CD4-positive, alpha-beta T cell treated with Interleukin-4 for 4 hours (primary cell): Measurements from ENCODE around the gene SUSD2.
"Not testable (repeated sequence)": the region's sequence is repeated elsewhere in the genome, so short reads cannot be mapped to it uniquely, and the experiment has no call there.

Experiments used
- DNase-seq: peaks from one replicate; pipeline ENCODE4 v3.0.0-alpha.2; 2020

Gene SUSD2

DNA sequence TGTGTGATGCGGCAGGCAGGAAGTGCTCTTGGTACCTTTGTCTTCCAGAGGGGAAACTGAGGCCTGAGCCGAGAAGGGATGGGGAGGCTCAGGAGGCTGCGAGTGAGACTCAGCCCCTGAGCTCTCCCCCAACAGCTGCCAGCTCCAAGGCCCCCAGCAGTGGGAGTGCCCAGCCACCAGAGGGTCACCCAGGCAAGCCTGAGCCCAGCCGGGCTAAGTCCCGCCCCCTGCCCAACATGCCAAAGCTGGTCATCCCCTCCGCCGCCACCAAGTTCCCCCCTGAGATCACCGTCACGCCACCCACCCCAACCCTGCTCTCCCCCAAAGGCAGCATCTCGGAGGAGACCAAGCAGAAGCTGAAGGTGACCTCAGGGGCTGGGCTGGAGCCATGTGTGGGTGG lies 3.8 kb upstream of the SUSD2 start:
- DNase-seq = no peak

DNA sequence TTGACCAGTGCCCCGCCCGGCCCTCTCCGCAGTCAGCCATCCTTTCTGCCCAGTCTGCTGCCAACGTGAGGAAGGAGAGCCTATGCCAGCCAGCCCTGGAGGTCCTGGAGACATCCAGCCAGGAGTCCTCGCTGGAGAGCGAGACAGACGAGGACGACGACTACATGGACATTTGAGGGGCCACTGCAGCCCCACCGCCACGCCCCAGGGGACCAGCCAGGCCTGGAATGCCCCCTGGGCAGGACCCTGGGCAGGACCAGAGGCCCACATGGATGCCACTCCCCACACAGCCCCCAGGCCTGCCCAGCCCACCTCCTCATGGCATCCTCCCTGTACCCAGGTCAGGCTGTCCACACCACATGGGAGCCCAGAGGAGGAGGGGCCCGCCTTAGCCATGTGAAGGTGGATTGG lies 3.3 kb upstream of the SUSD2 start:
- no peak for DNase-seq

- no peak for DNase-seq
These were observed 2.5 kb upstream of the SUSD2 start for GRCh38 chr22:24178502-24179440.

DNA sequence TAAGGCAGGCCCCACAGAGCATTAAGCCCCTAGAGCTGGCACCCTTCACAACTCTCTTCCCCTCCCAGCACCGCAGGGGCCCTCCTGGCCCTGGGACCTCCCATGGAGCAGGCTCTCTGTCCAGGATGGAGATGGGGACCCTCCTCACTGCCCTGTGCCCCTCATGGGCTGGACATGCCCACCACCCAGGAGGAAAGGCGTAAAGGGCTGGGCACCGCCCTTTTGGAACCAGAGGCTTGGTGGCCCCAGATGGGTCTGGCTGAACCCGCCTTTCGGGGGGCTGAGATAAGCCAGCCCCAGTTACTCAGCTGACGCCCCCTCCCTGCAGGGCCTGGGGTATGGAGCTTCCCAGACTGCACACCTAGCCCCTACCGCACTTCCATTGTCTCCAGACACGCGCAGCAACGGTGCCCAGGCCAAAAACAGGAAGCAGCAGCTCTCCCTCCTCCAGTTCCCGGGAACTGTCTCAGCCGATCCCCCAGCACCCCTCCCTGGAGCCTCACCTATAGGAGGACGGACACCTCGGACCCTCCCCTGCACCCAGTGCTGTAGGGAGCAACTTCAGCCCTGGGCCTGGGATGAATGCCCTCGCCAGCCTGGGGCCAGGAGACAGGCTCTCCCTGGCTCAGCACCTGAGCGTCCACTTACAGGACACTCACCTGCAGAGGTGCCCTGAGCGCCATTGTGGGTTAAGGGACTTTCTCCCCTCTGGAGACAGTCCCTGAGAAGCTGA lies 1.6 kb upstream of the SUSD2 start:
- DNase-seq = no peak

DNA sequence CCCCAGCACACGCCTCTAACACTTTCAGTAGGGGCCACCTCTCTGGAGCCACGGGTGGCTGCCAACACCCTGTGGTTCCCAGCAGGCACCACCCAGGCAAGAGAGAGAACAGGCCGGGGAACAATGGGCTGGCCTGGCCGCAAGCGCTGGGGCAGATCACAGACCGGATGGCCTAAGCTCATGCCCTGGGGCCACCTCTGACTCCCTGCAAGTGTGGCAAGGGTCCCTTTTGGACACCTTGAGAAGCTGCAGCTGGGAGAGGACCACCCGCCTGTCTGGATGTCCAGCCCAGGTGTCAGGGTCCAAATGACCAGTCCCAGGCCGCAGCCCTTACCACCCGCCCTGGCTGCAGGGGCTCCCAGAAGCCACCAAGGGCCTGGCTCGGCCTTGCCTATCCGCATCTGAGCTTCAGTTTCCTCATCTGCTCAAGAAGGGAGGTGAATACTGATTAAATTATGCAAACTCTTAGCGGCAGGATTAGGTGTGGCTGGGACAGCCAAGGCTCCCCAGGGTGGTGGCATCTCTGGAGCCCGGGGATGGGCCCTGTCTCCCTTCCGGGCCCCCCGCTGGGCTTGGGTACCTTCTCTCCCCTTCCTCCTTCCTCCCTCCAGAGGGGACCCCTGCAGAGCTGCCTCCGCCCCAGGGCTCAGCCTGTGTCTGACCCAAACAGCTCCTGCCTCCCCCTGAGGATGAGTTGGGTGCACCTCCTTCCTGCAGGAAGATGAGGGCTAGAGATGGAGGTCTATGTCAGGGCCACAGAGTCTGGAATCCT lies 785 bp upstream of the SUSD2 start:
- DNase-seq = no peak

- no peak for DNase-seq
These were observed 961 bp downstream of the SUSD2 start for GRCh38 chr22:24181996-24182899.

- not testable (repeated sequence) for DNase-seq
These were observed 1.6 kb downstream of the SUSD2 start for GRCh38 chr22:24182900-24183246.

- no peak for DNase-seq
These were observed 2.2 kb downstream of the SUSD2 start for GRCh38 chr22:24183321-24184031.

- no peak for DNase-seq
These were observed 2.9 kb downstream of the SUSD2 start for GRCh38 chr22:24184057-24184798.

DNA sequence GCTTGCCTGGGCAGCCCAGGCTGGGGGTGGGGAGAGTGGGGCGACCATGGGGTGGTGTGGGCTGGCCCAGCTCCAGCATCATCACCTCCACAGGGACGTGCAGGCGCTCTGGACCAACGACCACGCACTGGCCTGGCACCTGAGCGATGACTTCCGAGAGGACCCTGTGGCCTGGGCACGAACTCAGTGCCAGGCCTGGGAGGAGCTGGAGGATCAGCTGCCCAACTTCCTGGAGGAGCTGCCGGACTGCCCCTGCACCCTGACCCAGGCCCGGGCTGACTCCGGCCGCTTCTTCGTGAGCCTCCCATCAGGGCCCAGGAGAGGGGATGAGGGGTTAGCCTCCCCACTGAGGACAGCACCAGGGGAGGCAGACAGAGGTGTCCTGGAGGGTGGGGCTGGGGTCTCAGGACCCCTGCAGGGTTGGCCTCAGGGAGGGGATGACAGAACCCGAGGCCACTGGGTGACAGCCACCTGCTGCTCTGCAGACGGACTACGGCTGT lies 3.8 kb downstream of the SUSD2 start:
- no peak for DNase-seq

- DNase-seq = no peak
These were observed 4.4 kb downstream of the SUSD2 start for GRCh38 chr22:24185501-24186351.

DNA sequence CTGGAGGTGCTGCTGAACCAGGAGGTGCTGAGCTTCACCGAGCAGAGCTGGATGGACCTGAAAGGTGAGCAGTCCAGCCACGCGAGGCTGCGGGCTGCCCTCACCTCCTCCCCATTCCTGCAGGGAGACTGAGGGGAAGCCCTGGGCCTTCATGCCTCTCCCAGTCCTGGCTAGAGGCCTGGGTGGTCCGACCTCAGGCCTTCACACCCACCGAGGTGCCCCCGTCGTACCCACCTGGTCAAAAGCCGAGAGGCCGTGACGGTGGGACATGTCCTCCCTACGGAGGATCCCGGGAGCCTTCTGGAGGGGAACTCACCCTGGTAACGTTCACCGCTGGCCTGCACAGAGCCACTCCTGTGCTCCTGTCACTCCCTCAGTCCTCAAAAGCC lies 5.1 kb downstream of the SUSD2 start:
- DNase-seq = no peak

DNA sequence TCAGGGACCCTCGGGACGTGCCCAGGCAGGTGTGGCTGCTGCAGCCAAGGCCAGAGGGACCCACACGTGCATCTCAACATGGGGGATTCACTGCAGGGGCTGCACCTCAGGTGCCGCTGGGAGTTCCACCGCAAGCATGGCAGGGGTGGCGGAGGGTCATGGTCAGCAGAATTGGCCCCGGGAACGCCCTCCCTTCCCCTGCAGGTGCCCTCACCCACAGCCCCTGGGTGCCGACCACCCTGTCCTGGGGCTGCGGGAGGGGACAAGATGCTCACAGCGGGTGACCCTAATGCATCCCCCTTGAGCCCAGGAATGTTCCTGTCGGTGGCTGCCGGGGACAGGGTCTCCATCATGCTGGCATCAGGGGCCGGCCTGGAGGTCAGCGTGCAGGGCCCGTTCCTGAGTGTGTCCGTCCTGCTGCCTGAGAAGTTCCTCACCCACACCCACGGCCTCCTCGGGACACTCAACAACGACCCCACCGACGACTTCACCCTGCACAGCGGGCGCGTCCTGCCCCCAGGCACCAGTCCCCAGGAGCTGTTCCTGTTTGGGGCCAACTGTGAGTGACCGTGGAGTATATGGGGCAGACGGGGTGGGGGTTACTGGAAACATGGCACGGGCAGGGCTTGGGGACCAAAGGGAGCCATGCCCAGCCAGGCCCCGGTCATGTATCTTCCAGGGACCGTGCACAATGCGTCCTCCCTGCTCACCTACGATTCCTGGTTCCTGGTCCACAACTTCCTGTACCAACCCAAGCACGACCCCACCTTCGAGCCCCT lies 5.8 kb downstream of the SUSD2 start:
- DNase-seq = no peak

- DNase-seq = no peak
These were observed 6.7 kb downstream of the SUSD2 start for GRCh38 chr22:24187731-24188644.

DNA sequence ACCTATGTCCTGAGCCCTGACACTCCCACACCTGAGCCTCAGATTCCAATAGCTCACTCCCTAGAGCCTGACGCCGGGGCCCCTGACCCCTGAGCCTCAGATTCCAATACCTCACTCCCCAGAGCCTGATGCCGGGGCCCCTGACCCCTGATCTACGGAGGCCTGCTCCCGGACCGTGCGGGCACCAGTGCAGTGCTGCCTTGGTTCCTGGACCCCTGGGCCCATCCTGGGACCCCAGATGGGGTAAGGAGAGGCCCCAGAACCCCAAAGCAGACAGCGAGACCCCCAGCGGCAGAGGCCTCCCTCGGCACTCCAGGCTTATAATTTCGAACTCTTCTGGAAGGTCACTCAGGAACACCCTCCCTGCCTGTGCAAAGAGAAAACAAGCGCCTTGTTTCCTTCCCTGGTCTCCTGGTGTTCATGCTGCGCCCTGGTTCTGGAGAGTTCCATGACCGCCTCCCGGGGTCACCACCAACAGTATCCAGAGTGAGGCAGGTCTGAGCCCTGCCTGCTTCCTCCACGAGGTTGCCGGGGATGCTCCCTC lies 7.5 kb downstream of the SUSD2 start:
- DNase-seq = no peak

DNA sequence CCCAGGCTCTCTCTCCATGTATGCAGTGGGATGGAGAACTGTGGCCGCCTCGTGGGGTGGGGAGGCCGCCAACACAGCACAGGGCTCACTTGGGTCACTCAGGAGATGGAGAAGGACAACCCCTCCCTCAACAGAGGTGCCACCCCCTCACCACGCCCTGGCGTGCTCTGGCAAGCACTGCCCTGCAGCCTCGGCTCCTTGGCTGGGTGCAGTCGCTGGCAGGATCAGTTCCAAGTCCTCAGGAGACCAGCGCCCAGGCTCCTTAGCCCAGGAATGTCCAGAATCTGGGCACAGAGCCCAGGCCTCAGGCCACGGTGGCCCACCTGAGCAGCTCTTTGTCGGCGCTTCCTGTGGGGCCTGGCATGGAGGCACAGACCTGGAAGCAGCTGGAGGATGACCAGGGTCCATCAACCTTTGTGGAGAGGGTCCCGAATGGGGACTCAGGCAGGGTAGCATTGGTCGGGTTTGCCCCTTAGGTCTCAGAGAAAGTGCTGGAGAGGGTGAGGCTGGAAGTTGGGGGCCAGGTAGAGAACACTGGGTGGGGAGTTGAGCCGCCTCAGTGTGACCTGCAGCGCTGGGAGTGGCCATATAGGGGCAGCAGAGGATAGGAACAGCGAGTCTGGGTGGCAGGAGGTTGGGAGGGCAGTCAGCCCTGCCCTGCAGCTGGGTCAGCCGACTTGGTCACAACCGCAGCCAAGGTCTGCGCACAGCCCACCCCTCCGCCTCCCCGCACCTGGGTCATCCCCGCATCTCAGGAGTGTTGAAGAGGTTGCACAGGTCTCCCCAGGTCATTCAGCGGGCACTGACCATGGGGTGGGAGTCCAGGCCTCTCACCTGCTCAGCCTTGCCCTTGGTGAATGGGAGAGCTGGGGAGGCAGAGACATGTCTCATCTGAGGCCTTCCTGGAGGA lies 8.2 kb downstream of the SUSD2 start:
- DNase-seq = no peak
